ENCODE data around the gene LKAAEAR1. TPM values are rescaled to one million over a fixed set of nuclear protein-coding genes. Genes with fewer than 3 reads are reported as not detected.
"Not testable (repeated sequence)": the region's sequence is repeated elsewhere in the genome, so short reads cannot be mapped to it uniquely, and the experiment has no call there.

Gene LKAAEAR1
- polyA plus RNA-seq, 1 experiment, result not detected

- ChIA-PET CTCF (no interaction called here), POLR2A (no interaction called here)
- no peak for DNase-seq (ENCODE audit: low read depth, low spot score)
- H3K27me3 ChIP-seq (ENCODE audit: control insufficient read depth, insufficient read depth, low read length), result peaks cover 16% of the 10 kb centered on the region
- no peak overlapping the region for H3K4me3 ChIP-seq (ENCODE audit: low read depth, low read length)
- no peak for TF ChIP-seq CTCF (IDR thresholded peaks at IDR 0.05; ENCODE audit: low read depth, low read length)
- peaks cover 5% of the 10 kb centered on the region; the same call in 1 of the 2 replicates for H3K9me3 ChIP-seq (ENCODE audit: control insufficient read depth, insufficient read depth, low read length)
- H3K27ac ChIP-seq (ENCODE audit: low read depth, low read length), result no peak overlapping the region
These were observed 8.9 kb upstream of the LKAAEAR1 start for GRCh38 chr20:64093013-64093503.

GRCh38 chr20:64092258-64093012 lies 8.2 kb upstream of the LKAAEAR1 start:
- ChIA-PET POLR2A (no interaction called here), CTCF (no interaction called here)
- H3K4me3 ChIP-seq (ENCODE audit: low read depth, low read length), result no peak overlapping the region
- peaks cover 11% of the 10 kb centered on the region; the same call in 1 of the 2 replicates for H3K9me3 ChIP-seq (ENCODE audit: control insufficient read depth, insufficient read depth, low read length)
- no peak for DNase-seq (ENCODE audit: low read depth, low spot score)
- peaks cover 20% of the 10 kb centered on the region for H3K27me3 ChIP-seq (ENCODE audit: control insufficient read depth, insufficient read depth, low read length)
- no peak for TF ChIP-seq CTCF (IDR thresholded peaks at IDR 0.05; ENCODE audit: low read depth, low read length)
- no peak overlapping the region for H3K27ac ChIP-seq (ENCODE audit: low read depth, low read length)

GRCh38 chr20:64091770-64092169 lies 7.6 kb upstream of the LKAAEAR1 start:
- TF ChIP-seq CTCF (IDR thresholded peaks at IDR 0.05; ENCODE audit: low read depth, low read length), result no peak
- CTCF ChIA-PET, result no interaction called here
- H3K27ac ChIP-seq (ENCODE audit: low read depth, low read length), result no peak overlapping the region
- peaks cover 22% of the 10 kb centered on the region for H3K27me3 ChIP-seq (ENCODE audit: control insufficient read depth, insufficient read depth, low read length)
- DNase-seq (ENCODE audit: low read depth, low spot score), result no peak
- peaks cover 14% of the 10 kb centered on the region for H3K9me3 ChIP-seq (ENCODE audit: control insufficient read depth, insufficient read depth, low read length)
- POLR2A ChIA-PET, result no interaction called here
- no peak overlapping the region for H3K4me3 ChIP-seq (ENCODE audit: low read depth, low read length)

GRCh38 chr20:64091340-64091739 lies 7.1 kb upstream of the LKAAEAR1 start:
- POLR2A ChIA-PET, result no interaction called here
- no peak for TF ChIP-seq CTCF (IDR thresholded peaks at IDR 0.05; ENCODE audit: low read depth, low read length)
- H3K9me3 ChIP-seq (ENCODE audit: control insufficient read depth, insufficient read depth, low read length), result peaks cover 16% of the 10 kb centered on the region
- no peak overlapping the region for H3K4me3 ChIP-seq (ENCODE audit: low read depth, low read length)
- DNase-seq (ENCODE audit: low read depth, low spot score), result no peak
- CTCF ChIA-PET, result no interaction called here
- peaks cover 25% of the 10 kb centered on the region for H3K27me3 ChIP-seq (ENCODE audit: control insufficient read depth, insufficient read depth, low read length)
- no peak overlapping the region for H3K27ac ChIP-seq (ENCODE audit: low read depth, low read length)

- peaks cover 11% of the 10 kb centered on the region for H3K9me3 ChIP-seq (ENCODE audit: control insufficient read depth, insufficient read depth, low read length)
- H3K27me3 ChIP-seq (ENCODE audit: control insufficient read depth, insufficient read depth, low read length), result peaks cover 36% of the 10 kb centered on the region
- no peak for TF ChIP-seq CTCF (IDR thresholded peaks at IDR 0.05; ENCODE audit: low read depth, low read length)
- ChIA-PET POLR2A (no interaction called here), CTCF (no interaction called here)
- H3K27ac ChIP-seq (ENCODE audit: low read depth, low read length), result no peak overlapping the region
- no peak for DNase-seq (ENCODE audit: low read depth, low spot score)
- H3K4me3 ChIP-seq (ENCODE audit: low read depth, low read length), result no peak overlapping the region
These were observed 6.0 kb upstream of the LKAAEAR1 start for GRCh38 chr20:64090165-64090564.

GRCh38 chr20:64088586-64088985 lies 4.4 kb upstream of the LKAAEAR1 start:
- H3K27ac ChIP-seq (ENCODE audit: low read depth, low read length); H3K4me3 ChIP-seq (ENCODE audit: low read depth, low read length); DNase-seq (ENCODE audit: low read depth, low spot score); CTCF ChIA-PET; POLR2A ChIA-PET: not testable (repeated sequence)
- H3K9me3 ChIP-seq (ENCODE audit: control insufficient read depth, insufficient read depth, low read length), result peaks cover 15% of the 10 kb centered on the region
- peaks cover 47% of the 10 kb centered on the region for H3K27me3 ChIP-seq (ENCODE audit: control insufficient read depth, insufficient read depth, low read length)

GRCh38 chr20:64087226-64087825 lies 3.1 kb upstream of the LKAAEAR1 start:
- CTCF ChIA-PET; H3K4me3 ChIP-seq (ENCODE audit: low read depth, low read length): not testable (repeated sequence)
- H3K27me3 ChIP-seq (ENCODE audit: control insufficient read depth, insufficient read depth, low read length), result peaks cover 39% of the 10 kb centered on the region

More at GRCh38 chr20:64087226-64087825, 3.1 kb upstream of the LKAAEAR1 start:
- H3K27ac ChIP-seq (ENCODE audit: low read depth, low read length); DNase-seq (ENCODE audit: low read depth, low spot score); POLR2A ChIA-PET: not testable (repeated sequence)
- H3K9me3 ChIP-seq (ENCODE audit: control insufficient read depth, insufficient read depth, low read length), result peaks cover 15% of the 10 kb centered on the region
